ENCODE data around the gene NRXN3. TPM values are rescaled to one million over a fixed set of nuclear protein-coding genes. Genes with fewer than 3 reads are reported as not detected.

Gene NRXN3
- total RNA-seq, 1 donor from 2014 or later = not detected

DNA sequence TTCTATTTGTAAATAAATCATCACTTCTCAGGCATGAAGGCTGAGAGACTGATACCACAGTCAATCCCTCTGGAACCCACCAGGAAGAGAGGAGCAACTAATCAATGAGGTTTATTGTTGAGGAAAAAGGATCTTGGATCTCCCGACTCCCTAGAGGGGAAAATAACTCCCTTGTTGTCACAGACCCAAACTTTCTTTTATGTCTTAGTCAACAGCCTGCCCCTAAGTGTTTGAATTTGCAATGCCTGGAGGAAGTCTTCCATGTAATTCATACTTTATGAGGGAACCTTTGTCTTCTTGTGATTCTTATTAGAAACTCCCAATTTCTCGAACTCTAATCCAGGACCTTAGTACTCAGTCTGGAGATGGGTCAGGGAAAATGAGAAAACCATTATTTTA lies 1235.3 kb downstream of the NRXN3 start:
- DNase-seq (ENCODE audit: low read depth in 2 of 2) = no peak

DNA sequence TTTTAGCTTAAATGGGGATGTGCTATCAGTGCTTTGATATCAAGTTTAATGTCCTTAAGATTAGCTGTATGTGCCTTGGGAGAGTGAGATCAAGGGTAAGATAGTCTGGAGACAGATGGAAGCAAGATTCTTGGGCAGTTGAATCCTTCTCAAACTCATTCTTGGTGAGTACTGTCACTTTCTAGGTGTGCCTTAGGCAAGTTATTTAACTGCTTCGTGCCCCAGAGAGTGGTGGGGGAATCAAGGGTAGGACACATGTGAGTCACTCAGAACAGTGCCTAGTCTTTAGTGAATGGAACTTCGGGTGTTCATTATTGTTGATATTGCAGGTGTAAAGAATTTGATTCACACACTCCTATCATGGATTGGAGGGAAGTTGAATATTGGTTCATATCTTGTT lies 1237.4 kb downstream of the NRXN3 start:
- DNase-seq (ENCODE audit: low read depth in 2 of 2) = no peak

DNA sequence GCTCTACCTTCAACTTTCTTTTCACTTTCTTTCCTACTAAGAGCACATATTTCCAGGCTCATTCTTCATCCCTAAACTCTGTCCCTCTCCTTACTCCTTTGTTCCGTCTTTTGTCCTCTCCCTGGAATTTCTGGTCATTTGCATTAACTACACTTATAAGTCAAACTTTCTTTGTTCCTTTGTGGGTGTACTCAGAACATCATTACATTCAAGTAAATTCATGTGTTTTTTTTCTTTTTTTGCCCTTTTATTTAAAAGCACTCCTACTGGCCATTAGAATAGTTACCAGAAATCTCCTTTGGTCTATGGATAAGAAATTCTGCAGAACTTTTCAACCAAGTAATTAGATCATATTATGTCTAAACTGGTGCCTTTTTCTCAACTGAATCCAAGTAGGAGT lies 1238.5 kb downstream of the NRXN3 start:
- no peak for DNase-seq (ENCODE audit: low read depth in 2 of 2)

DNA sequence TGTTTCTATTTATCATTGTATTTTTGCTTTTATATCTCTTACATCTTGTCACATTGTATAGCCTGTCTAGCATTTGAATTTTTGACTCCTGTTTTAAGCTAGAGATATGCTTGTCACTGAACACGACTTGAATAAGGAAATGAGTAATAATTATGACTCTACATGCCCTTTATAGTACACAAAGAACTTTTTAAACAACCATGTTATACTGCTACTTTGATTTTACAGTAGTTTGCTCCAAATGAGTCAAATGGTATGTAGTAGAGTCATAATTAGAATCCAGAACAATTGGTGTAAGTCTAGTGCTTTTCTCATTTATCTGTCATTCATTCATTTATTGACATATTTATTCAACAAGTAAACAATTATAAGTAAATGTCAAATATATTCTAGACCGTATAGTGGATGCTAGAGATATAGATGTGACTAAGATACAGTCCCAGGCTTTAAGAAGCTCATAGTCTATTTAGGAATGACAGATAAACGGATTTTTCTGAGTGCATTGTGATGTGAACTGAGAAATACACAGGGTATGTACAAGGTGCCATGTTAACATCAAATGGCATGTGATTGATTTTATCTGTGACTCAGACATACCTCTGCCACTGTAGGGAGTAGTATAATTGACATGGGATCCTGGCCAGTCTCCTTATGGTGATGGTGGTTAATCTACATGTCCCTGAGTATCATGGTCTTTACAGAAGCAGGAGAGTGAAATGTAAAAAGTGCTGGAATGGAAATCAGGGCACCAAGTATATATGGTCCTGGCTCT lies 1241.4 kb downstream of the NRXN3 start:
- DNase-seq (ENCODE audit: low read depth in 2 of 2) = peak in 1 of 2 donors; percentile 21

DNA sequence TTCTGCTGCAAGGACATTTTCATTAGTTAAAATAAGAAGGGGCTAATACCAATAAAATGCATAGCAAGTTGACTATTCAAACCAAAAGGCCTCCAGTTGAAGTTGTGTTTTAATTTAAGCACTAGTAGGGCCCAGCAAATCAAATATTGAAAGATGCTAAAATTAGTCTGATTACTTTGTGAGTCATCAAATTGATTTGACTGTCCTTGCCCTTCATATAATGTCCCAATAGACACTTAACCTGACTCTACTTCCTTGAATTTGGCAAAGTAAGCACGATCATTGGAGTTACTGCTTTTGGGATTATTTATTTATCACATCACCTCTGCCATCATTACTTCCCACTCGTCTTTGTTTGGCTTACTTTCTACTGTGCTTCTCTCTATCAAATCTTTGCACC lies 1242.6 kb downstream of the NRXN3 start:
- DNase-seq (ENCODE audit: low read depth in 2 of 2) = no peak

DNA sequence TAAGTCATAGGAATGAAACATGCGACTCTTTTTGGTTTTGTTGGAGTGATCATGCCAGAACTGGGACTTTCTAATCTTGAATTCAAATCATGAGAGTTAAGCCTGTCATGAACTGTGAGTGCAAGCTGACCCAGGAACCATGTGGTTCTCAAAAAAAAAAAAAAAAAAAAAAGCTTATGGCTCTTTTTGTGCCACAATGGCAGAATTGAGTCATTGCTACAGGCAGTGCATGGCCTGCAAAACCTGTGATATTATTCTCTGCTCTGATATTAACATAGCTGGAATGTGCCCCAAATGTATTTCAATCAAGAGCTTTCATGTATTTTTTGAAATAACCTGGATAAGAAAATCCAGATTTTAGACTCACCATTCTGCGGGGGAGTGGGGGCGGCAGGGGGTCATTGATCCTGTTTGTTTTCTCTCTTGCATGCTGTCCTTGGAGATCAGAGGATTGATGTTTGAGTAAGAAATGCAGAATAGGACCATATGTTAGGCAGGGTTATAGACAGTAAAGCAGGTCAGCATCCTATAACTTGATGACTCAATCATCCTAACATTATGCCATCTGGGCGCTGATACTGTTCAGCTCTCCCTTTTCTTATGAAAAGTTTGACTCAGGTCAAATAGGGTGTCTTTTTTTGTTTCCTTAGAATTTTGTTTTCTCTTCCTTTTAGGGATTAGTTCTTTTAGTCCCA lies 1243.7 kb downstream of the NRXN3 start:
- DNase-seq (ENCODE audit: low read depth in 2 of 2) = no peak

DNA sequence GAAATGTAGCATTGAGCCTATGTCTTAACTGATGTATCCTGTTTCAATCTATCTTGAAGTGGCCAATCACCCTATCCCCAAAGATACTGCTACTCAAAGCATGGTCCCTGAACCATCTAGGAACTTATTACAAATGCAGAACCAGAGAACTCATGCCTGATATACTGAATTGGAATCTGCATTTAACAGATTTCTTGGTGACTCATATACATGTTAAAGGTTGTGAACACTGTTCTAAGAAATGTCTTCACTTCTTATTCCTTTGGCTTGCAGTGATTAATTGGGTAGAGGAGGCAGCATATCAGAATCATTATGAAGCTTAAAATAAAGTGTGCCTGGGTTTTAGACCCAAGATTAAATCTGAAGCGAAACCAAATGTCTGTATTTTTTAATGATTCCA lies 1245.6 kb downstream of the NRXN3 start:
- no peak for DNase-seq (ENCODE audit: low read depth in 2 of 2)

DNA sequence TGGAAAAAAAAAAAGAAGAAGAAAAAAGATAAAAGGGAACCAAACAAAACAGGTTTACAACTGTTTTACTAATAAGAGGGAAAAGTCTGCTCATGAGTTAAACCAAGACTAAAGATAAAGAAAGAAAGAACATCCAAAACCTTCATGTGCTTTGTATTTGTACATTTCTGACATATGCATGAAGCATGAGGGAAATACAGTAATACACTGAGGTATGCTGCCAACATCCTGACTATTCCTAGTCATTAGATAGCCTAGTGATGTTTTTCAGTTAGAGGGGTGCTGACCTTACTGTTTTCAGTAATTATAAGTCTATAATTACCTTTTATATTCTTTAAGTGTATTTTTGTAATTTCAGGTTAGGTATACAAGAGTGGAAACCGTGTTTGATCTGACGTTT lies 1247.8 kb downstream of the NRXN3 start:
- peak in 1 of 2 donors; percentile 8 for DNase-seq (ENCODE audit: low read depth in 2 of 2)

DNA sequence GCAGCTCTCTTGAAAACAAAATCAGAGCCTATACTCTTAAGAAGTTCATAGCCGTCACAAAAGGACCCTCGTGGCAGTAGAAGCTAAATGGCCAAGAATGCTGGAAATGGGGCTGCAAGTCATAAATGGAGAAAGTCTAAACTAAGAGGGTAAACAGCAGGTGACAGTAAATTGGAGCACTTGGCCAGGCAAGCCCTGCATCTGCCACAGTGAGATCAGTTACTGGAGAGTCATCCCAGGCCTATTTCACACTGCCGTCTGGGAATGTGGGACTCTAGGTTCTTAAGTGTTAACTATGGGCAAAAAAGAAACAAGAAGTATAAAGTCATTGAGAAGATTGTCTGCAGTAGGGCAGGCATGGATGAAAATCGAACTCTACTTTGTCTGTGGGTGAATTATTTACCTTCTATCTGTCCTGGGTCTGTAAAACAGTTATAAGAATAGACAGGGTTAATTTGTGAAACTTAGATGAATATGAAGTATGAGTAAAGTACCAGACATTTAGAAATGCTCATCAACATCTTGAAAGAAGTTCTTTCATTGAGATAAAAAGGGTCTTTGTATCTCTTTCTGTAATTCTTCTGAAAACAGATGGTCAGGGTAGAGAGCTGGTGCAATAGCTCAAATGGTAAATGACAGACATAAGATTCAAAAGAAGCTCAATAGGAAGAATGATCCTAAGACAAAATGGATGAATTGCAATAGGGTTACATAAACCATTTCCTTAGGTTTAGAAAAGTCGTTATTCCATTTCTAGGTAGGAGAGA lies 1248.7 kb downstream of the NRXN3 start:
- no peak for DNase-seq (ENCODE audit: low read depth in 2 of 2)

DNA sequence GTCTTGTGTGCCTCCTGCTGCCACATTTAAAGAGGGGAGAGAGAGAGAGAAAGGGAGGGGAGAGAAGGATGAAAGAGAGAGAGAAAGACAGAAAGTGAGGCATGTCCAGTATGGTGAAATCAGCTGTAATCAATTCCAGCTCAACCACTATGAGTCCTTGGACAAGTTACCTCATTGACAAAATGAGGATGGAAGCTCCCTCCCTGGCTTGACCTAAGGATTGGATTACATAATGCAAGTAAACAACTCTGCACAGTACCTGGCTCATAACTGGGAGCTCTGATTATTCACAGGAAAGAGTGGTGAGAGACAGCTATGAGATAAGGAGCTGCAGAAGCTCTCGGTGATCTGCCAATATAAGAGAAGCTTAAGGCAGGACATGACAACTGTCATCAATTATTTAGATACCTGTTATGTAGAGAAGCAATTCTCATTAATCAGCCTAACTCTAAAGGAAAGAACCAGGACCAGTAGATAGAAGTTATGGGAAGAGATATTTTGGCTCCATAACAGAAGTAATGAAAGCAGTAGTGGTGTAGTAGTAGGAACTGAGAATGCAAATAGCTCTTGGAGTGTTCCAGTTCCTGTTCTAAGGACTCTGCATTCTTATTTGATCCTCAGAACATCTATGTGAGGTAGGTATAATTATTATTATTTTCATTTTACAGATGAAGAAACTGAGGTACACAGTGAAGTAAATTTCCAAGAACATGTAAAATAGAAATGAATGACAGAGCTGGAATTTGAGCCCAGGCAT lies 1249.6 kb downstream of the NRXN3 start:
- no peak for DNase-seq (ENCODE audit: low read depth in 2 of 2)

DNA sequence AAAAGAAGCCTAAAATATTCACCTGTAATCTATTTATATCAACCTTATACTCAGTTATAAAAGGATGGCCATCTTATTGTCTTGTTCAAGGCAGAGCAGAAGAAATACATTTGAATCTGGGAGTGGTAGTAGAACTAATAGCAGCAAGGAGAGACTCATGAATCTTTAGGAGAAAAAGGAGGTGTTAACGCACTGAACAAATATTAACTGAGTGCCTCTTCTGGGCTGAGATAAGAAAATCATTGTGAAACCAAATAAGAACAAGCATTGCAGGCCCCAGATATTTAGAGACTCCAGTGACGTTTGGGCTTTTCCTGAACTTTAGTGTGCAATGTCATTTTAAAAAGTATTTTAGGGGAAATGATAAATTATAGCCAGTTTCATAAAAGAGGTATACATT lies 1250.6 kb downstream of the NRXN3 start:
- DNase-seq (ENCODE audit: low read depth in 2 of 2) = no peak

DNA sequence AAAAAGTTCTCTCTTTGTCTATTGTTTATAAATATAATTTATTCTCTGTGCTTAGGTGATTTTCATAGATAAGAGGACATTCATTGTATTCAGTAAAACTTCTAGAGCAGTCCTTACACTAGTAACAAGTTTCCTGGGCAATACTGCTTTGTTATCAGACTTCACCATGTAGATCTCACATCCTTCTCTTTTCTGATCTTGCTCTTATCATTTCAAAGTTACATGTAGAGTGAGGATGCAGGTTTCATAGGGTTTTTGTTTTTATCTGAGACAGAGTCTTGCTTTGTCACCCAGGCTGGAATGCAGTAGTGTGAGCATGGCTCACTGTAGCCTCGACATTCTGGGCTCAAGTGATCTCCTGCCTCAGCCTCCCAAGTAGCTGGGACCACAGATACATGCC lies 1251.6 kb downstream of the NRXN3 start:
- DNase-seq (ENCODE audit: low read depth in 2 of 2) = no peak

DNA sequence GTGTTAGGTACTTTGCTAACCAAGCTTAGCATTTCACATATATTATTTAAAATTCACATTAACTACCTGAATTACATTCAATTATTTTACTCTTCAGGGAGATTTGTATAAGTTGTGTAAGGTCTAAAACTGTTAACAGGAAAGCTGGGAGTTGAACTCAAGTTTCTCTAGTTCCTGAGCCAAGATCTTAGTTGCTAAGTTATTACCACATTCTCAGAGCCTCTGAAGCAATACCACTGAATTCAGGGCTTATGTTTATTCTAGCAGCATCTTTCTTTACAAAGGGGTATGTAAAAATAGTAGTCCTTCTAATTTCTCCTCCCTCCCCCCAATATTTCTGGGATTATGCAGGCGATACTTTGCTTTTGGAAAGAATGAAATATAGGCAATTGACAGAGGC lies 1254.3 kb downstream of the NRXN3 start:
- DNase-seq (ENCODE audit: low read depth in 2 of 2) = no peak

DNA sequence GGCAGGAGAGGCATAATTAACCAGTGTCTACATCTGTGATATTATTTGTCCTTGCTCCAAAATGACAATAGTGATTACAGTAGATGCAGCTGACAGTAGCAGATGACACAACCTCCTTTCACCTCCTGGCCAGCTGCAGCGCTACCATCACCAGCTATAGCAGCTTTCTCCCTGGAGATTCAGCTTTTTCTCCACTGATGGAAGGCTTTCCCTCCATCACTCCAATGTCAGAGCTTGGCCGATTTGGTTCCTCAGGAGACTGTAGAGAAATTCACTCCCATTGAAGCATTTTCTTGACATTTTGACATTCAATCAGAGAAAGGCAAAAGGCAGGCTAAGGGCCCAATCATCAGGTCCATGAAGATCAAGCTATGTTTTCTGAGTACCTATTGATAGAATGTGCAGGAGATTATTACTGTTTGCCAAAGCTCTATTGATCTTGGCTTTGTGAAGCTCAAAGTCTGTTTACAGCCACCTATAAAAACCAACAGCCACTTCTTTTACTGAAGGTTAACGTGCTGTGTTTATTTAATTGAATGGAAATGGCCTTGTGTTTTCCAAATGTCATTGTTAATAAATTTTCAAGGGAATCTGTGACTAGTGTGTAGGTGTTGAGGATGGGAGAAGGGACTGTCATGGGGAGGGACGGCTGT lies 1256.1 kb downstream of the NRXN3 start:
- DNase-seq (ENCODE audit: low read depth in 2 of 2) = no peak

DNA sequence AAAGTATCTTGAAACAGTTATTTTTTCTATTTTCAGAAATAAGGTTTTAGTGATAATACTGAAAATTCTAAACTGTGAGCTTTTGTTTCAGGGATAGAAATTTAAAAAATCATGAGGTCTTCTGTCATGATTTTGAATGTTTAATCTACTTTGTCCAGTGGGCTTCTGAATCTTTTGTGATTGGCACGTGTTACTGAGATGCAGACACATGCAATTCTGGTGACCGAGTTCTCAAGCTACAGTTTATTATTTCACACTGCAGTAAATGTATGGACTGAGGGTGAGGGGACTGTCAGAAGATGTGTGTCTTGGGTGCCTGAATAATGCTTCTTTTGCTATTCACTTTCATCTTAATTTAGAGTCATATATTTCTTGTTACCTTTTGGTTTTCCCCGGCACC lies 1262.5 kb downstream of the NRXN3 start:
- DNase-seq (ENCODE audit: low read depth in 2 of 2) = no peak

DNA sequence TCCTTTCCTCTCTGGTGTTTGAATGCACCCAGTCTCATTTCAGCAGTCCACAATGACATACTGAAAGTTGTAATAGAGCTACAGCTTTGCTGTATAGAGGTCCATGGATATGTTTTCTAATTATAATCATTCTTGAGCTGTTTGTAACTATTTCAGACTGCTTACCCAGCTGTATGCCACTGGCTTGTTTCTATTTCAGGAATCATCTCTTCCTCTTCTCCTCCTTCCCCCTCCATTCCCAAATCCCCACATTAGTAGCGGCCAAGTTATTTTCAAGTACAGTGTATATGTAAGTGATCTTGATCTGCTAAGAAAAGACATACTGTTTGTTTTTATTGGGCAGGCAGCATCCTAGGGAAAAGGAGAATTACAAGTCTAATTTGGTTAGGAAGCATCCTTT lies 1266.2 kb downstream of the NRXN3 start:
- DNase-seq (ENCODE audit: low read depth in 2 of 2) = no peak

DNA sequence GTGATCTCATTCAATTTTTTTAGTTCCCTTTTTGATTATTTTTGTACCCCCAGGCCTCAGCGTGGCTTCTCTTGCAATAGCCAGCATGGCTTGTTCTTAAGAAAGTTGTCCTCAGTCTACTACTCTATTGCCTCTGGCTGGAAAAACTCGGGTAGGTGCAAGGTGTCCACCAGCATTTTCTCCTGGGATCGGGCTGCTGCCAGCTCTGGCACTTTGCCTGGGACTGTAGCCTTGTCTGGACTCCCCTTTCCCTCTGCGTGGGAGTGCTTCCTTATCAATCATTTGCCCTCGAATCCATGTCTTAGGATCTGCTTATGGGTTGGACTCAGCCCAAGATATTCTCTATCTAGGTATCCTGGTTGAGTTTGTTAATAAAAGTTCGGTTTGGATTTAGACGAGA lies 1267.8 kb downstream of the NRXN3 start:
- no peak for DNase-seq (ENCODE audit: low read depth in 2 of 2)

DNA sequence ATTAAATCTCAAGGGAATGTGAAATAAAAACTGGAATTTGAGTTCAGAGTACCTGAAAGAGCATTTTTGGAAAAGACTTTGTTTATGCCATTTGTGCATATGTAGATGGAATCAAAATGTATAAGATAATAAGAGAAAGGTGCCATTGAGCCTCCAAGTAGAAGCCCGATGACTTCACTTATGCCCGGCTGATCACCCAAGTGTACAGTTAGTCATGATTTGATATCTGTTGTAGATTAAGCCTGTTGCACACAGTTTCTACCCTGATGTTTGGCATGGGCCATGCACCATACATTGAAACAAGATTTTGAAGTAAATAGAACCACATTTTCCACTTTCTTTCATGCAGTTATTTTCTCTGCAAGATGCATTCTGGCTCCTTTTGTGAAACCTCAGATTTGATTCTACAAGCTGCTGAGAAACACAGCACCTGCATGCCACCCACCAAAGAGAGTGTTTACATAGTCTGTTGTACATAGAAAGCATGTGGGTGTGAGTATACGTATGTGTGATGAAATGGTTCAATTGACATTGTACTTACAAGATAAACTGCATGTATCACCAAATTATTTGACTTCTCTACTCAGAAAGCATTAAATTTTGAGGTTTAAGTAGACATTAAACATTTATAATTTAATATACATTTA lies 1268.6 kb downstream of the NRXN3 start:
- DNase-seq (ENCODE audit: low read depth in 2 of 2) = no peak

DNA sequence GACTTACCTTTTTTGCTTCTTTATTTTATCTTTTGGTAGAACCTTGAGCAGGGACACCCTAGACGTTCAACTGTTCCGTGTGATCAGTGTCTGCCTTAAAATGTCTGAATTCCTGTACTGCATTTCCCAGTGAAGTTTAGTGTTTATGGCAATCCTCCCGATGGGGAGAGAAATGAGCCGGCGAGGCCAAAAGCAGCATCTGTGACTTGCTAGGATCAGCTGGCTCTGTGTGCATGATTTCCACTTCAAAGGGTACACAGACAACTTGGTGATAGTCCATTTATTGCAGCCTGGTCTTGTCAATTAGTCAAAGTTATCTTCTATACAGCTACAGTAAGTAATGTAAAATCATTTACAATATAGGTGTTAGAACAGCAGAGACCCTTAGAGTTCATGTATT lies 1272.6 kb downstream of the NRXN3 start:
- no peak for DNase-seq (ENCODE audit: low read depth in 2 of 2)

DNA sequence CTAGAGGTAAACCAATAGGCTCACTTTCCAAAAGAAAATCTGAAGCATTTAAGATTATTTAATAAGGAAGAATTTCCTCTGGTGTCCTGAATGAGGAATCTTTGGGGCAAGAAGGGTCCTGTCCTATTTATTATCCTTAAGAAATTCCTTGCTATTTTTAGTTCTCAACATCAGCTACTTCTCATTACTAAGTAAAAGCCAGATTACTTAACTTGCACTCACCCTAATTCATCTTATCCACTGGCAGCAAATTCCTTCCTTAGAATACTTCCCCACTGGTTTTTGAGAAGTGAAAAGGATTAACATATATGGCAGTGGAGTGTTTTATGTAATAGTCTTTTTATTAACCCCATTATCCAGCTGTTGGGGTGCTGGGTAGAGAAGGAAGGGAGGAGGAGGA lies 1273.4 kb downstream of the NRXN3 start:
- no peak for DNase-seq (ENCODE audit: low read depth in 2 of 2)

DNA sequence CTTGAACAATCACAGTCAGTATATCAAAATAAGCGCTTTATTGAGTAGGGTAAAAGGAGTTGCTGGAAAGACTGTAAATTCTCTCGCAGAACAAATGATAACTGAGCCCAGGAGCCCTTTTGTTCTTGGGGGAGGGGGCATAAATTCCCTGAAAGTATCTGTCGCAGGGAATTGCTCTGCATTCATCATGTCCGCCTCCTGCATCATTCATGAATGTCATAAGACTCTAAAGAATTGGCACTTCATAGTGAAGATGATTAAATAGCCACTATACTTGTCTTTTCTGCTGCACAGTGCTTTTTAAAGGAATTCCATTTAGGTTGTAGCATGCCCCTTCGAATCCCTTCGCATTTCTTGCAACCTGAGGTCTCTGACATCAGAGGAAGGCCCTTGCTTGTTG lies 1278.8 kb downstream of the NRXN3 start:
- no peak for DNase-seq (ENCODE audit: low read depth in 2 of 2)

All from lung microvascular endothelial cell (primary cell).